DND-41 (cell line): ENCODE measurements around the gene CHD6.

Experiments
- EZH2 ChIP-seq: IDR thresholded peaks from 3 replicates; pipeline ENCODE4 v1.6.1; 2012; ENCODE audit warnings: borderline replicate concordance, low read depth, mild to moderate bottlenecking, moderate library complexity, low read length, inconsistent platforms; ENCODE audit not compliant: severe bottlenecking
- TF ChIP-seq, protein P1 (sequence below): IDR thresholded peaks from 2 replicates; pipeline ENCODE4 v1.5.1; 2012; ENCODE audit warnings: borderline replicate concordance, low read length, moderate library complexity, mild to moderate bottlenecking; ENCODE audit not compliant: poor library complexity, severe bottlenecking; ENCODE audit errors: extremely low read depth

GRCh38 chr20:41623625-41624375, 5.6 kb upstream of the CHD6 start:
- TF ChIP-seq, protein P1, sequence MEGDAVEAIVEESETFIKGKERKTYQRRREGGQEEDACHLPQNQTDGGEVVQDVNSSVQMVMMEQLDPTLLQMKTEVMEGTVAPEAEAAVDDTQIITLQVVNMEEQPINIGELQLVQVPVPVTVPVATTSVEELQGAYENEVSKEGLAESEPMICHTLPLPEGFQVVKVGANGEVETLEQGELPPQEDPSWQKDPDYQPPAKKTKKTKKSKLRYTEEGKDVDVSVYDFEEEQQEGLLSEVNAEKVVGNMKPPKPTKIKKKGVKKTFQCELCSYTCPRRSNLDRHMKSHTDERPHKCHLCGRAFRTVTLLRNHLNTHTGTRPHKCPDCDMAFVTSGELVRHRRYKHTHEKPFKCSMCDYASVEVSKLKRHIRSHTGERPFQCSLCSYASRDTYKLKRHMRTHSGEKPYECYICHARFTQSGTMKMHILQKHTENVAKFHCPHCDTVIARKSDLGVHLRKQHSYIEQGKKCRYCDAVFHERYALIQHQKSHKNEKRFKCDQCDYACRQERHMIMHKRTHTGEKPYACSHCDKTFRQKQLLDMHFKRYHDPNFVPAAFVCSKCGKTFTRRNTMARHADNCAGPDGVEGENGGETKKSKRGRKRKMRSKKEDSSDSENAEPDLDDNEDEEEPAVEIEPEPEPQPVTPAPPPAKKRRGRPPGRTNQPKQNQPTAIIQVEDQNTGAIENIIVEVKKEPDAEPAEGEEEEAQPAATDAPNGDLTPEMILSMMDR: no peak
- no peak for TF ChIP-seq EZH2
